Trophoblast cell (in vitro differentiated cells and primary cell): ENCODE measurements around the gene CRYAA.

Source experiments
- DNase-seq, 2 donors: peaks; one replicate each; pipeline ENCODE4 v3.0.0-alpha.2; 2016
- H2AFZ ChIP-seq: 2 replicates; pipeline ENCODE4 v1.6.1; 2013; ENCODE audit warnings: low read length, moderate library complexity, mild to moderate bottlenecking; ENCODE audit not compliant: insufficient read depth, poor library complexity
- H2AK5ac ChIP-seq: 2 replicates; pipeline ENCODE4 v1.6.1; 2013; ENCODE audit warnings: mild to moderate bottlenecking, low read length
- H2BK120ac ChIP-seq: 2 replicates; pipeline ENCODE4 v1.6.1; 2013; ENCODE audit warnings: low read length, mild to moderate bottlenecking, moderate library complexity; ENCODE audit not compliant: insufficient read depth, poor library complexity
- H2BK12ac ChIP-seq: 2 replicates; pipeline ENCODE4 v1.6.1; 2013; ENCODE audit warnings: mild to moderate bottlenecking, low read length, moderate library complexity
- H2BK5ac ChIP-seq: 2 replicates; pipeline ENCODE4 v1.6.1; 2013; ENCODE audit warnings: low read length, low read depth, moderate library complexity, mild to moderate bottlenecking; ENCODE audit not compliant: poor library complexity
- H3K14ac ChIP-seq: 2 replicates; pipeline ENCODE4 v1.6.1; 2013; ENCODE audit warnings: mild to moderate bottlenecking, low read length
- H3K18ac ChIP-seq: 2 replicates; pipeline ENCODE4 v1.6.1; 2013; ENCODE audit warnings: mild to moderate bottlenecking, low read length
- H3K23ac ChIP-seq: 2 replicates; pipeline ENCODE4 v1.6.1; 2013; ENCODE audit warnings: low read length
- H3K27ac ChIP-seq: 2 replicates; pipeline ENCODE4 v1.5.1; 2013; ENCODE audit warnings: low read depth, mild to moderate bottlenecking, inconsistent platforms, low read length, moderate library complexity
- H3K27me3 ChIP-seq: 2 replicates; pipeline ENCODE4 v1.6.1; 2013; ENCODE audit warnings: inconsistent platforms, mild to moderate bottlenecking, low read length, moderate library complexity; ENCODE audit not compliant: insufficient read depth
- H3K36me3 ChIP-seq, 2 experiments: 1 replicate in 1 of 2; 2 replicates in 1 of 2; pipeline ENCODE4 v1.6.1; 2013; ENCODE audit warnings: low read length in 2 of 2, mild to moderate bottlenecking in 2 of 2, moderate library complexity in 1 of 2; ENCODE audit not compliant: insufficient read depth in 2 of 2, control insufficient read depth in 1 of 2
- H3K4ac ChIP-seq: 2 replicates; pipeline ENCODE4 v1.6.1; 2013; ENCODE audit warnings: low read depth, mild to moderate bottlenecking, low read length, moderate library complexity
- H3K4me1 ChIP-seq, 2 experiments: 1 replicate in 1 of 2; 2 replicates in 1 of 2; pipeline ENCODE4 v1.6.1; 2013; ENCODE audit warnings: low read length in 2 of 2, mild to moderate bottlenecking in 2 of 2, moderate library complexity in 1 of 2; ENCODE audit not compliant: insufficient read depth in 2 of 2, control insufficient read depth in 1 of 2
- H3K4me2 ChIP-seq: 2 replicates; pipeline ENCODE4 v1.6.1; 2013; ENCODE audit warnings: inconsistent platforms, mild to moderate bottlenecking, low read length, moderate library complexity
- H3K4me3 ChIP-seq: 2 replicates; pipeline ENCODE4 v1.5.1; 2013; ENCODE audit warnings: mild to moderate bottlenecking, low read depth, low read length, inconsistent platforms
- H3K79me1 ChIP-seq: one replicate; pipeline ENCODE4 v1.6.1; 2013; ENCODE audit warnings: low read length
- H3K79me2 ChIP-seq: 2 replicates; pipeline ENCODE4 v1.6.1; 2013; ENCODE audit warnings: low read length, mild to moderate bottlenecking; ENCODE audit not compliant: control insufficient read depth, insufficient read depth, poor library complexity
- H3K9ac ChIP-seq: 2 replicates; pipeline ENCODE4 v1.6.1; 2013; ENCODE audit warnings: mild to moderate bottlenecking, low read length
- H3K9me3 ChIP-seq: 2 replicates; pipeline ENCODE4 v1.6.1; 2013; ENCODE audit warnings: low read depth, mild to moderate bottlenecking, control low read depth, inconsistent platforms, low read length; ENCODE audit not compliant: insufficient read depth
- H4K12ac ChIP-seq: 2 replicates; pipeline ENCODE4 v1.6.1; 2013; ENCODE audit warnings: low read depth, mild to moderate bottlenecking, low read length, moderate library complexity
- H4K8ac ChIP-seq: 2 replicates; pipeline ENCODE4 v1.6.1; 2013; ENCODE audit warnings: low read depth, mild to moderate bottlenecking, low read length, moderate library complexity
- H4K91ac ChIP-seq: one replicate; pipeline ENCODE4 v1.6.1; 2013; ENCODE audit warnings: low read depth, mild to moderate bottlenecking, low read length, moderate library complexity
- WGBS: extraction: QIAGEN DNeasy Blood & Tissue Kit; methylation state at CpG from one replicate; pipeline ENCODE4 v1.1.7; 2013; ENCODE audit warnings: missing lambda C conversion rate; ENCODE audit not compliant: insufficient read length, insufficient coverage; ENCODE audit errors: extremely low coverage; 5-methylcytosine and 5-hydroxymethylcytosine counted together

CRYAA gene

GRCh38 chr21:43191971-43192370 lies 23.2 kb downstream of the CRYAA start:
- Histone ChIP-seq H3K23ac (no peak overlapping the region), H3K9me3 (peaks cover 4% of the 10 kb centered on the region), H2AFZ (no peak overlapping the region), H3K4me1 (peaks cover 21 to 35% of the 10 kb centered on the region in 2 experiments), H3K79me1 (peaks cover 6% of the 10 kb centered on the region), H3K27ac (no peak overlapping the region), H3K27me3 (no peaks in the 10 kb centered on the region), H4K91ac (no peak overlapping the region), H3K14ac (no peak overlapping the region), H2BK5ac (no peak overlapping the region), H3K4me2 (no peak overlapping the region), H4K8ac (no peak overlapping the region), H2BK120ac (no peak overlapping the region), H4K12ac (no peak overlapping the region), H3K4me3 (no peak overlapping the region), H3K36me3 (no peaks in the 10 kb centered on the region), H3K79me2 (no peaks in the 10 kb centered on the region), H2BK12ac (no peak overlapping the region), H3K18ac (no peak overlapping the region), H2AK5ac (no peak overlapping the region), H3K9ac (no peak overlapping the region), H3K4ac (no peak overlapping the region)
- no CpG with 5 or more reads among the region's 7 CpGs for WGBS
- DNase-seq = no peak

- Histone ChIP-seq H3K4me1 (peaks cover 24 to 39% of the 10 kb centered on the region in 2 experiments), H3K27ac (no peak overlapping the region), H3K4ac (no peak overlapping the region), H2AK5ac (no peak overlapping the region), H4K12ac (no peak overlapping the region), H3K4me3 (no peak overlapping the region), H3K18ac (no peak overlapping the region), H3K27me3 (no peaks in the 10 kb centered on the region), H3K79me2 (no peaks in the 10 kb centered on the region), H4K8ac (no peak overlapping the region), H2BK12ac (no peak overlapping the region), H3K23ac (no peak overlapping the region), H2AFZ (no peak overlapping the region), H3K14ac (no peak overlapping the region), H3K36me3 (no peaks in the 10 kb centered on the region), H2BK5ac (no peak overlapping the region), H2BK120ac (no peak overlapping the region), H3K4me2 (no peak overlapping the region), H3K79me1 (peaks cover 7% of the 10 kb centered on the region), H3K9me3 (peaks cover 3% of the 10 kb centered on the region), H4K91ac (no peak overlapping the region), H3K9ac (no peak overlapping the region)
- no CpG with 5 or more reads among the region's 8 CpGs for WGBS
- no peak for DNase-seq
Observed at GRCh38 chr21:43192501-43193081, 23.8 kb downstream of the CRYAA start.

- H3K36me3 ChIP-seq = no peaks in the 10 kb centered on the region
- no peak overlapping the region for H3K4ac ChIP-seq
- H2AK5ac ChIP-seq = no peak overlapping the region
- no peak for DNase-seq
- H3K18ac ChIP-seq = no peak overlapping the region
- H3K14ac ChIP-seq = no peak overlapping the region
- peaks cover 27 to 40% of the 10 kb centered on the region in 2 experiments for H3K4me1 ChIP-seq
- no peak overlapping the region for H2AFZ ChIP-seq
- H3K9me3 ChIP-seq = peaks cover 2% of the 10 kb centered on the region
- WGBS = no CpG with 5 or more reads among the region's 11 CpGs
- no peak overlapping the region for H4K12ac ChIP-seq
- no peak overlapping the region for H4K8ac ChIP-seq
- no peak overlapping the region for H3K27ac ChIP-seq
- no peak overlapping the region for H4K91ac ChIP-seq
- H3K27me3 ChIP-seq = no peaks in the 10 kb centered on the region
- no peak overlapping the region for H2BK5ac ChIP-seq
- no peak overlapping the region for H3K4me2 ChIP-seq
- H3K79me2 ChIP-seq = no peaks in the 10 kb centered on the region
- no peak overlapping the region for H2BK12ac ChIP-seq
- no peak overlapping the region for H3K23ac ChIP-seq
- no peak overlapping the region for H2BK120ac ChIP-seq
- H3K79me1 ChIP-seq = peaks cover 9% of the 10 kb centered on the region
- H3K9ac ChIP-seq = no peak overlapping the region
- H3K4me3 ChIP-seq = no peak overlapping the region
Observed at GRCh38 chr21:43193088-43193650, 24.4 kb downstream of the CRYAA start.

- H3K4me3 ChIP-seq = no peak overlapping the region
- H3K36me3 ChIP-seq = no peaks in the 10 kb centered on the region
- H3K4me1 ChIP-seq = peaks cover 27 to 40% of the 10 kb centered on the region in 2 experiments
- no peak overlapping the region for H3K23ac ChIP-seq
- no peak overlapping the region for H4K8ac ChIP-seq
- no peak overlapping the region for H2BK120ac ChIP-seq
- H2AFZ ChIP-seq = no peak overlapping the region
- no peak overlapping the region for H2BK5ac ChIP-seq
- no peak overlapping the region for H4K12ac ChIP-seq
- H3K9ac ChIP-seq = no peak overlapping the region
- H3K79me2 ChIP-seq = no peaks in the 10 kb centered on the region
- H3K27ac ChIP-seq = no peak overlapping the region
- no peak for DNase-seq
- no peak overlapping the region for H3K4ac ChIP-seq
- WGBS = no CpG with 5 or more reads among the region's 19 CpGs
- H3K9me3 ChIP-seq = peaks cover 2% of the 10 kb centered on the region
- no peak overlapping the region for H3K18ac ChIP-seq
- peaks cover 9% of the 10 kb centered on the region for H3K79me1 ChIP-seq
- H3K27me3 ChIP-seq = no peaks in the 10 kb centered on the region
- no peak overlapping the region for H4K91ac ChIP-seq
- no peak overlapping the region for H3K14ac ChIP-seq
- H3K4me2 ChIP-seq = no peak overlapping the region
- no peak overlapping the region for H2AK5ac ChIP-seq
- no peak overlapping the region for H2BK12ac ChIP-seq
Observed at GRCh38 chr21:43193651-43194302, 25.0 kb downstream of the CRYAA start.
